ENCODE measurements around the gene RNASE8.

DNA sequence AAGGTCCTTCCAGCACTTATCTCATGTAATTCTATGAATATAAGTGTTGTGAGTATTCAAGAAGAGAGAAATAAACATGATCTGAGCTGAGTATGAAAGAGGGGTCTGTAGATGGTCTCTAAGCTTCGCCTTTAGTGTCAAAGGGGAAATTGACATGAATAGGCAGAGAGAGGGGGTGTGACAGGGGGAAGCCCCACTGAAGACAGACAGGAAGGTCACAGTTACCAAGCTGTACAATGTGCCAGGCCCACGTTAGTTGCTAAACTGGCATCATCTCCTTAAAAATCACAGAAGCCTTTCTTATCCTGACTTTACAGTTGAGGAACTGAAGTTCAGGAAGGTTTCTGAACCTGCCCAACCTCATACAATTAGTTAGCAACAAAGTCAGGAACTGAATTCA is 20.1 kb downstream of the RNASE8 start:
- TF ChIP-seq CTCF (IDR thresholded peaks at IDR 0.05), result no peak
- TF ChIP-seq ZFX (IDR thresholded peaks at IDR 0.05; ENCODE audit: borderline replicate concordance), result no peak
